Left renal pelvis (tissue), 4 donors: ENCODE measurements around the gene LPP. TPM values are rescaled to one million over a fixed set of nuclear protein-coding genes. Genes with fewer than 3 reads are reported as not detected.
"Not testable (repeated sequence)": the region's sequence is repeated elsewhere in the genome, so short reads cannot be mapped to it uniquely, and the experiment has no call there.

Experiments
- DNase-seq, 4 donors: peaks; one replicate each; pipeline ENCODE4 v3.0.0-alpha.2; 2013; ENCODE audit warnings: low read depth in 4 of 4, low spot score in 3 of 4
- polyA plus RNA-seq, 4 donors: library from polyadenylated mRNA; unstranded; fragments of 120-200 nt; gene quantifications; one replicate each; pipeline ENCODE4 v1.2.1, GENCODE V29; 2013; ENCODE audit not compliant: insufficient read length in 4 of 4

LPP gene
- polyA plus RNA-seq, 4 donors = 21.3 to 31.3 (median 25.6) TPM

- DNase-seq = no peak
Measured at GRCh38 chr3:188674595-188674994, 520.6 kb downstream of the LPP start.

- DNase-seq = no peak
Measured at GRCh38 chr3:188677344-188677743, 523.4 kb downstream of the LPP start.

GRCh38 chr3:188680189-188680588 is 526.2 kb downstream of the LPP start:
- peak in 1 of 4 donors; percentile 4 for DNase-seq

GRCh38 chr3:188680605-188681004 is 526.6 kb downstream of the LPP start:
- DNase-seq = no peak

- DNase-seq = no peak
Measured at GRCh38 chr3:188682316-188682715, 528.4 kb downstream of the LPP start.

- no peak for DNase-seq
Measured at GRCh38 chr3:188683032-188683521, 529.1 kb downstream of the LPP start.

- DNase-seq = no peak
Measured at GRCh38 chr3:188684276-188684675, 530.3 kb downstream of the LPP start.

GRCh38 chr3:188685789-188686188 is 531.8 kb downstream of the LPP start:
- DNase-seq = no peak

- no peak for DNase-seq
Measured at GRCh38 chr3:188686324-188686723, 532.4 kb downstream of the LPP start.

- DNase-seq = no peak
Measured at GRCh38 chr3:188687389-188687788, 533.4 kb downstream of the LPP start.

GRCh38 chr3:188689101-188689574 is 535.2 kb downstream of the LPP start:
- DNase-seq = no peak

GRCh38 chr3:188690064-188690463 is 536.1 kb downstream of the LPP start:
- no peak for DNase-seq

- no peak for DNase-seq
Measured at GRCh38 chr3:188691004-188691403, 537.0 kb downstream of the LPP start.

GRCh38 chr3:188691665-188692064 is 537.7 kb downstream of the LPP start:
- no peak for DNase-seq

- DNase-seq = no peak
Measured at GRCh38 chr3:188692700-188693099, 538.7 kb downstream of the LPP start.

GRCh38 chr3:188693435-188693834 is 539.5 kb downstream of the LPP start:
- no peak for DNase-seq

GRCh38 chr3:188695241-188695640 is 541.3 kb downstream of the LPP start:
- DNase-seq = no peak

GRCh38 chr3:188697127-188697526 is 543.2 kb downstream of the LPP start:
- DNase-seq = no peak

- no peak for DNase-seq
Measured at GRCh38 chr3:188698436-188698835, 544.5 kb downstream of the LPP start.

GRCh38 chr3:188700501-188700900 is 546.5 kb downstream of the LPP start:
- no peak for DNase-seq

- DNase-seq = no peak
Measured at GRCh38 chr3:188700918-188701317, 547.0 kb downstream of the LPP start.

- DNase-seq = no peak
Measured at GRCh38 chr3:188701485-188701969, 547.6 kb downstream of the LPP start.

GRCh38 chr3:188702028-188702427 is 548.1 kb downstream of the LPP start:
- DNase-seq = not testable (repeated sequence)
